Kidney (tissue), 14 donors: Measurements from ENCODE around the gene RHOT2. TPM values are rescaled to one million over a fixed set of nuclear protein-coding genes. Genes with fewer than 3 reads are reported as not detected.

Source experiments
- DNase-seq, 5 donors: peaks; one replicate each; pipeline ENCODE4 v3.0.0-alpha.2; 2013 to 2020
- FAIRE-seq: peaks from 2 replicates; lab custom pipeline; 2012; peaks lifted over from hg19 to GRCh38; lab: Jason Lieb, UNC
- H3K27ac ChIP-seq, 2 donors: one replicate each; pipeline ENCODE4 v1.7.0; 2013; ENCODE audit warnings: low read depth in 2 of 2, low read length in 2 of 2, inconsistent platforms in 1 of 2
- H3K27me3 ChIP-seq: one replicate; pipeline ENCODE4 v1.7.1; 2013; ENCODE audit warnings: low read length, inconsistent platforms; ENCODE audit not compliant: control insufficient read depth, insufficient read depth
- H3K36me3 ChIP-seq, 3 donors: one replicate each; pipeline versions ENCODE4 v1.7.0 to v1.7.1; 2013; ENCODE audit warnings: low read length in 3 of 3, control low read depth in 1 of 3, inconsistent platforms in 1 of 3; ENCODE audit not compliant: insufficient read depth in 3 of 3, control insufficient read depth in 2 of 3
- H3K4me1 ChIP-seq, 3 donors: one replicate each; pipeline versions ENCODE4 v1.7.0 to v1.7.1; 2013; ENCODE audit warnings: low read length in 3 of 3, inconsistent platforms in 1 of 3, low read depth in 1 of 3; ENCODE audit not compliant: control insufficient read depth in 2 of 3, insufficient read depth in 2 of 3
- H3K4me3 ChIP-seq, 3 donors: one replicate each; pipeline versions ENCODE4 v1.7.0 to v1.8.1; 2013; ENCODE audit warnings: low read length in 3 of 3, control low read depth in 1 of 3, inconsistent platforms in 1 of 3
- H3K9ac ChIP-seq, 3 donors: one replicate each; pipeline versions ENCODE4 v1.7.0 to v1.7.1; 2013; ENCODE audit warnings: low read length in 3 of 3, control low read depth in 1 of 3, inconsistent platforms in 1 of 3
- H3K9me3 ChIP-seq, 3 donors: one replicate each; pipeline versions ENCODE4 v1.7.0 to v1.7.1; 2013; ENCODE audit warnings: low read length in 3 of 3, control low read depth in 1 of 3, inconsistent platforms in 1 of 3; ENCODE audit not compliant: control insufficient read depth in 2 of 3, insufficient read depth in 1 of 3
- intact Hi-C: fragments of 100-400 bp; cut with DNase I; formaldehyde crosslinking; loops from one replicate; pipeline ENCODE4 v1.11.1; 2022
- polyA plus RNA-seq: library from polyadenylated mRNA; stranded (reverse); fragments of 350-450 nt; fragmentation: Illumina TruSeq; extraction: RNeasy Lipid Tissue Mini Kit (QIAGEN cat#74804); gene quantifications from one replicate; pipeline ENCODE4 v1.2.3, GENCODE V29; 2014; ENCODE audit warnings: low read depth, low replicate concordance; ENCODE audit not compliant: insufficient read depth
- total RNA-seq: library from RNA; stranded (reverse); fragmentation: NEBNext Ultra II Directional; extraction: Animal tissue kit (Norgen Biotek cat#: 25700); gene quantifications from one replicate; pipeline ENCODE4 v1.2.1, GENCODE V29; 2021
- TF ChIP-seq, protein P1 (sequence below): IDR thresholded peaks from 3 replicates; pipeline ENCODE4 v1.5.1; 2012; ENCODE audit warnings: mild to moderate bottlenecking, moderate library complexity, borderline replicate concordance; ENCODE audit not compliant: insufficient read depth; ENCODE audit errors: extremely low read depth
- donor health status: control.
- donor health status: control.
- donor health status: control.
- donor health status: control.
- donor health status: control.
- donor health status: DM: yes; HTN: yes; CAD: no.
- donor health status: Normal renal cell carcinoma (clear cell type).

RHOT2 gene
- total and polyA plus RNA-seq, 2 donors from 2014 or later, result 90.5 to 117 TPM

DNA sequence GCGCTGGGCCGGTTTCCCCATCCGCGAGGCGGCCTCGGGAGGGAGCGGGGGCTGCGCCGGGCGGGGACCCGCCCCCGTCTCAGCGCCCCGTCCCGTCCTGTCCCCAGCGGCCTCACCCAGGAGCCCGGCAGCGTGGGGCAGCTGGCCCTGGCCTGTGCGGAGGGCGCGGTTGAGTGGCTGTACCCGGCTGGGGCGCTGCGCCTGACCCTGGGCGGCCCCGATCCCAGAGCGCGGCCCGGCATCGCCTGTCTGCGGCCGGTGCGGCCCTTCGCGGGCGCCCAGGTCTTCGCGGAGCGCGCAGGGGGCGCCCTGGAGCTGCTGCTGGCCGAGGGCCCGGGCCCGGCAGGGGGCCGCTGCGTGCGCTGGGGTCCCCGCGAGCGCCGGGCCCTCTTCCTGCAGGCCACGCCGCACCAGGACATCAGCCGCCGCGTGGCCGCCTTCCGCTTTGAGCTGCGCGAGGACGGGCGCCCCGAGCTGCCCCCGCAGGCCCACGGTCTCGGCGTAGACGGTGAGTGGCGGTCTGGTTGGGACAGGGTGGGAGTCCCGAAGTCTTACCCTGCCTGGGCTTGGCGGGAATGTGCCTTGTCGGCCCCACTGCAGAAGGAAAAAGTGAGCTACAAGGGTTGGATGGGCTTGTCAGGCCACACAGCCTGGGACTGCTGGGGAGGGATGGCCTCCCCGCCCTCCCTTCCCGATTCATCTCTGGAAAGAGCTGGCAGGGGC, 47.7 kb downstream of the RHOT2 start:
- FAIRE-seq (no peak), DNase-seq (peak in 2 of 5 donors; percentile 32 to 37)
- intact Hi-C loops, result no loop called here
- Histone ChIP-seq H3K27me3 (no peaks in the 10 kb centered on the region), H3K27ac (no peak overlapping the region), H3K9ac (no peak overlapping the region), H3K9me3 (no peaks in the 10 kb centered on the region), H3K36me3 (no peaks in the 10 kb centered on the region), H3K4me3 (peak overlapping the region in 1 of 3 donors; percentile 44), H3K4me1 (peaks cover 0 to 33% (median 4%) of the 10 kb centered on the region in 3 donors)
- TF ChIP-seq, protein P1, sequence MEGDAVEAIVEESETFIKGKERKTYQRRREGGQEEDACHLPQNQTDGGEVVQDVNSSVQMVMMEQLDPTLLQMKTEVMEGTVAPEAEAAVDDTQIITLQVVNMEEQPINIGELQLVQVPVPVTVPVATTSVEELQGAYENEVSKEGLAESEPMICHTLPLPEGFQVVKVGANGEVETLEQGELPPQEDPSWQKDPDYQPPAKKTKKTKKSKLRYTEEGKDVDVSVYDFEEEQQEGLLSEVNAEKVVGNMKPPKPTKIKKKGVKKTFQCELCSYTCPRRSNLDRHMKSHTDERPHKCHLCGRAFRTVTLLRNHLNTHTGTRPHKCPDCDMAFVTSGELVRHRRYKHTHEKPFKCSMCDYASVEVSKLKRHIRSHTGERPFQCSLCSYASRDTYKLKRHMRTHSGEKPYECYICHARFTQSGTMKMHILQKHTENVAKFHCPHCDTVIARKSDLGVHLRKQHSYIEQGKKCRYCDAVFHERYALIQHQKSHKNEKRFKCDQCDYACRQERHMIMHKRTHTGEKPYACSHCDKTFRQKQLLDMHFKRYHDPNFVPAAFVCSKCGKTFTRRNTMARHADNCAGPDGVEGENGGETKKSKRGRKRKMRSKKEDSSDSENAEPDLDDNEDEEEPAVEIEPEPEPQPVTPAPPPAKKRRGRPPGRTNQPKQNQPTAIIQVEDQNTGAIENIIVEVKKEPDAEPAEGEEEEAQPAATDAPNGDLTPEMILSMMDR, result peak; percentile 17

DNA sequence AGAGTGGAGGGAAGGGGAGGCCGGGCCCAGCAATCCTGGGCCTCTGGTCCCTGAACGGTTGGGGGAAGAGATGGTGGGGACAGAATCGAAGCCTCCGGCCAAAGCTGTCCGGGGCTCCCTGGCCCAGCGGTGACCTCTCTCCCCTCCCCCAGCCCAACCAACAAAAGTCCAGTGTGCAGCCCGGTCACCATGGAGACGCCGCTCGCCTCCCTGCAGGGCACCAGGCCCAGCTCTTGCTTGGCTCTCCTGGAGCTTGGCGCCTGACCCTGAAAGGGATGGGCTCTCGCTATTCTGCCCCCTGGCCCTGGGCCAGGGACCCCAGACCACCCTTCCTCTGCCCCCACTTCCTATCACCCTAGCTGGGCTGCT, 48.3 kb downstream of the RHOT2 start:
- Histone ChIP-seq H3K36me3 (no peaks in the 10 kb centered on the region), H3K4me3 (peak overlapping the region in 1 of 3 donors; percentile 41), H3K4me1 (peaks cover 0 to 34% (median 4%) of the 10 kb centered on the region in 3 donors), H3K27me3 (no peaks in the 10 kb centered on the region), H3K9ac (no peak overlapping the region), H3K27ac (no peak overlapping the region), H3K9me3 (no peaks in the 10 kb centered on the region)
- FAIRE-seq (no peak), DNase-seq (peak in 3 of 5 donors; percentile 58 to 66 (median 59))
- TF ChIP-seq, protein P1, result no peak
- intact Hi-C loops, result no loop called here

DNA sequence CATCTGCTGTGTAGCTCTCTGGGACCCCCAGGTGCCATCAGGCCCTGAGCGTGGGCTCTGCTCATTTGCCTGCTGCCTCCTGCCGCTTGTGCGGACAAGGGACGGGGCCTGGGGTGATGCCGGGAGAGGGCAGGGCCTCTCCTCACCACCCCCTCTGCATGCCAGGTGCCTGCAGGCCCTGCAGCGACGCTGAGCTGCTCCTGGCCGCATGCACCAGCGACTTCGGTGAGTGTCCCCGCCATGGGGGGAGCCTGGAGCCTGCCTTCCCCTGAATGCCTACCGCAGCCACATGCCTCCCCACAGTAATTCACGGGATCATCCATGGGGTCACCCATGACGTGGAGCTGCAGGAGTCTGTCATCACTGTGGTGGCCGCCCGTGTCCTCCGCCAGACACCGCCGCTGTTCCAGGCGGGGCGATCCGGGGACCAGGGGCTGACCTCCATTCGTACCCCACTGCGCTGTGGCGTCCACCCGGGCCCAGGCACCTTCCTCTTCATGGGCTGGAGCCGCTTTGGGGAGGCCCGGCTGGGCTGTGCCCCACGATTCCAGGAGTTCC, 48.9 kb downstream of the RHOT2 start:
- no peak for FAIRE-seq
- Histone ChIP-seq H3K9me3 (no peaks in the 10 kb centered on the region), H3K27ac (no peak overlapping the region), H3K9ac (no peak overlapping the region), H3K4me3 (no peak overlapping the region), H3K27me3 (no peaks in the 10 kb centered on the region), H3K4me1 (peaks cover 0 to 37% (median 4%) of the 10 kb centered on the region in 3 donors), H3K36me3 (no peaks in the 10 kb centered on the region)
- intact Hi-C loops, result no loop called here
- TF ChIP-seq, protein P1, result no peak
- DNase-seq, result no peak
